ENCODE data around the gene CYP1A1.

The CYP1A1 gene

DNA sequence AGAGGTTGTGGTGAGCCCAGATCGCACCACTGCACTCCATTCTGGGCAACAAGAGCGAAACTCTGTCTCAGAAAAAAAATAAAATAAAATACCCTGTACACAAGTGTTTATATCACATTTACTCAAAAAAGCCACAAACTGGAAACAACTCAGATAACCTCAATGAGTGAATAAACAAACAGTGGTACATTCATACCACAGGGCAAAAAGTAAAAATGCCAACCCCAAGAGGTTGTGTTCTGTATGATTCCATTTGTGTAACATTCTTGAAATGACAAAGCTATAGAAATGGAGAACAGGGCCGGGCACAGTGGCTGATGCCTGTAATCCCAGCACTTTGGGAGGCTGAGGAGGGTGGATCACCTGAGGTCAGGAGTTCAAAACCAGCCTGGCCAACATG is 42.4 kb downstream of the CYP1A1 start:
- no peak for DNase-seq

DNA sequence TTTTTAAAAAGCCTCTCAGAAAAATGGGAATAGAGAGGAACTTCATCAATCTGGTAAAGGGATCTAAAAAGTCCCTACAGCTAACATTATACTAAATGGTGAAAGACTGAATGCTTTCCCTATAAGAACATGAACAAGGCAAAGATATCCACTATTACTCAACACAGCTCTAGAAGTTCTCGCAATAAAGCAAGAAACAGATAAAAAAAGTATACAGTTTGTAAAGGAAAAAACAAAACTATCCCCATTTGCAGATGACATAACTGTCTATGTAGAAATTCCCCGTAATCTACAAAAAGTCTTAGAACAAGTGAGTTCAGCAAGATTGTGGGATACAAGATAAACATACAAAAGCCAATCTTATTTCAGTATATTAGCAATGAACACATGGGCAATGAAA is 44.9 kb downstream of the CYP1A1 start:
- DNase-seq, result no peak

DNA sequence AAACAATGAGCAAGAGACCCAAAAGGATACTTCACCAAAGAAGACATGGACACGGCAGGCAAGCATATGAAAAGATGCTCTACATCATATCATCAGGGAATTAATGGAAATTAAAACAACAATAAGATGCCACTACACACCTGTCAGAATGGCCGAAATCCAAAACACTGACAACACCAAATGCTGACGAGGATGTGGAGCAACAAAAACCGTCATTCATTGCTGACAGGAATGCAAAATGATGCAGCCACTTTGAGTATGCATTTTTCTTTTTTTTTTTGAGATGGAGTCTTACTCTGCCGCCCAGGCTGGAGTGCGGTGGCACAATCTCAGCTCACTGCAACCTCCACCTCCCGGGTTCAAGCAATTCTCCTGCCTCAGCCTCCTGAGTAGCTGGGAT is 48.5 kb downstream of the CYP1A1 start:
- DNase-seq, result no peak

DNA sequence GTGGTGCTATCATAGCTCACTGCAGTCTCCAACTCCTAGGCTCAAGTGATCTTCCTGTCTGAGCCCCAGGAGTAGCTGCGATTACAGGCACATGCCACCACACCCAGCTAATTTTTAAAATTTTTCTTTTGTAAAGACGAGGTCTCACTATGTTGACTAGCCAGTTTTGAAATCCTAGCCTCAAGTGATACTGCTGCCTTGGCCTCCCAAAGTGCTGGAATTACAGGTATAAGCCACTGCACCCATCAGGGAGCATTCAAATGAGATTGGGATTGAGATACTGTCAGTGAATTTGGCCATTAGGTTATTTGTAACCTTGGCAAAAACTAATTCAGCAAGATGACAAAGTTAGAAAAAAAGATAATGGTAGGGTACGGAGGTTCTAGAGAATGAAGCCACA is 51.2 kb downstream of the CYP1A1 start:
- DNase-seq, result no peak

DNA sequence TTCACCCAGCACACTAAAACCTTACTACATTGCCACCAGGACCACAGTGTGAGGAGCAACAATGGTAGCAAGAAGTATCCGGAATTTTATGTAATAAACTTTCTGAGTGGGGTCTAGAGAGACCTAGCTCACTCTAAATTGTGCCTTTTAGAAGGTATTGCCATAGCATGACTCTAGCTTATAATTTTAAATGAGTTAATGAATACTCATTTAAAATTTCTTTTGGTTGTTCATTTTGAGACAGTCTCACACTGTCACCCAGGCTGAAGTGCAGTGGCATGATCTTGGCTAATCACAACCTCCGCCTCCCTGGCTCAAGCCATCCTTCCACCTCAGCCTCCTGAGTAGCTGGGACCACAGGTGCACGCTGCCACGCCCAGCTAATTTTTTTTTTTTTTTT is 55.7 kb downstream of the CYP1A1 start:
- no peak for DNase-seq

All from activated T-cell treated with anti-CD3 and anti-CD28 coated beads for 4 hours (primary cell).